Endothelial cell of umbilical vein (primary cell): Measurements from ENCODE around the gene KIF17. TPM values are rescaled to one million over a fixed set of nuclear protein-coding genes. Genes with fewer than 3 reads are reported as not detected.
A peak's percentile ranks its signal among the peaks of the same experiment; 100 is the strongest.

Experiments
- BruUV-seq: library from RNA; stranded (reverse); fragments of 400-500 nt; replicated peaks from 2 replicates; lab custom pipeline; 2021; lab: Mats Ljungman, UMichigan
- CTCF ChIA-PET: fragments of 300-600, 350-600 bp; sonication (Branson Sonifier 250); formaldehyde crosslinking; loops from one replicate; lab custom pipeline; 2021; ENCODE audit warnings: antibody characterized with exemption, inconsistent platforms; lab: Charles Lee
- POLR2A ChIA-PET: fragments of 300-600, 350-600 bp; sonication (Branson Sonifier 250); formaldehyde crosslinking; loops from one replicate; lab custom pipeline; 2021; ENCODE audit warnings: antibody characterized with exemption, inconsistent platforms; lab: Charles Lee
- DNase-seq: peaks from one replicate; pipeline ENCODE4 v3.0.0-alpha.2; 2011; ENCODE audit warnings: low read depth, low spot score
- FAIRE-seq: peaks from 2 replicates; lab custom pipeline; 2011; peaks lifted over from hg19 to GRCh38; lab: Jason Lieb, UNC
- H2AFZ ChIP-seq: 2 replicates; pipeline ENCODE4 v1.6.0; 2012; ENCODE audit warnings: low read depth, low read length, control low read depth, inconsistent platforms
- H3K27ac ChIP-seq: 2 replicates; pipeline ENCODE4 v1.5.1; 2011; ENCODE audit warnings: low read depth, mild to moderate bottlenecking, control low read depth, low read length, moderate library complexity; ENCODE audit not compliant: insufficient read depth
- H3K27me3 ChIP-seq, 2 experiments: 2 replicates each; pipeline versions ENCODE4 v1.6.0 to v1.6.1; 2011; ENCODE audit warnings: low read length in 2 of 2, mixed read lengths in 1 of 2; ENCODE audit not compliant: control insufficient read depth in 2 of 2, insufficient read depth in 2 of 2
- H3K36me3 ChIP-seq, 2 experiments: 2 replicates in 1 of 2; 3 replicates in 1 of 2; pipeline ENCODE4 v1.5.1; 2011; ENCODE audit warnings: low read length in 2 of 2, mild to moderate bottlenecking in 1 of 2, moderate library complexity in 1 of 2; ENCODE audit not compliant: control insufficient read depth in 2 of 2, insufficient read depth in 2 of 2; ENCODE audit errors: extremely low read depth in 1 of 2
- H3K4me1 ChIP-seq: 3 replicates; pipeline ENCODE4 v1.5.1; 2011; ENCODE audit warnings: mild to moderate bottlenecking, low read length; ENCODE audit not compliant: control insufficient read depth, insufficient read depth; ENCODE audit errors: extremely low read depth
- H3K4me2 ChIP-seq: 2 replicates; pipeline ENCODE4 v1.6.1; 2011; ENCODE audit warnings: low read length, control low read depth, mixed read lengths; ENCODE audit not compliant: insufficient read depth
- H3K4me3 ChIP-seq, 3 experiments: fragments of 200-600 bp in 1 of 3; sonication (generic), shearing (Covaris generic) in 1 of 3; replicated peaks in 1 of 3; 2 replicates each; pipeline ENCODE4 v1.5.1; 2011 to 2016; ENCODE audit warnings: control low read depth in 3 of 3, low read length in 3 of 3, mild to moderate bottlenecking in 2 of 3, inconsistent platforms in 1 of 3, low read depth in 1 of 3, moderate library complexity in 1 of 3; ENCODE audit not compliant: insufficient read depth in 1 of 3
- H3K79me2 ChIP-seq: 2 replicates; pipeline ENCODE4 v1.6.0; 2012; ENCODE audit warnings: low read length, inconsistent platforms; ENCODE audit not compliant: control insufficient read depth, insufficient read depth
- H3K9ac ChIP-seq: replicated peaks from 2 replicates; pipeline ENCODE3; 2011; ENCODE audit warnings: low read length, control low read depth; ENCODE audit not compliant: insufficient read depth; ENCODE audit errors: extremely low read depth
- H3K9me1 ChIP-seq: replicated peaks from 3 replicates; pipeline ENCODE4 v1.6.0; 2011; ENCODE audit warnings: mild to moderate bottlenecking, low read length; ENCODE audit not compliant: control insufficient read depth, insufficient read depth; ENCODE audit errors: extremely low read depth
- H3K9me3 ChIP-seq: replicated peaks from 2 replicates; pipeline ENCODE4 v1.5.1; 2012; ENCODE audit warnings: low read length, inconsistent platforms; ENCODE audit not compliant: control insufficient read depth, insufficient read depth
- H4K20me1 ChIP-seq: replicated peaks from 2 replicates; pipeline ENCODE3; 2011; ENCODE audit warnings: mild to moderate bottlenecking, low read length; ENCODE audit not compliant: control insufficient read depth, insufficient read depth; ENCODE audit errors: extremely low read depth
- CTCF ChIP-seq, 2 donors: IDR thresholded peaks; 1 replicate in 1 of 2; 2 replicates in 1 of 2; pipeline ENCODE4 v1.5.1; 2011; ENCODE audit warnings: low read length in 2 of 2, mild to moderate bottlenecking in 2 of 2, moderate library complexity in 2 of 2, control low read depth in 1 of 2, inconsistent platforms in 1 of 2, low read depth in 1 of 2; ENCODE audit not compliant: insufficient read depth in 1 of 2; ENCODE audit errors: extremely low read depth in 1 of 2
- MAX ChIP-seq: IDR thresholded peaks from 2 replicates; pipeline ENCODE4 v1.6.1; 2011; ENCODE audit not compliant: insufficient read depth, insufficient read length
- MYC ChIP-seq: IDR thresholded peaks from one replicate; pipeline ENCODE4 v1.6.1; 2011; ENCODE audit warnings: mild to moderate bottlenecking, low read depth, low read length
- POLR2A ChIP-seq: IDR thresholded peaks from 2 replicates; pipeline ENCODE4 v1.6.1; 2012; ENCODE audit warnings: low read depth, mild to moderate bottlenecking, control low read depth, low read length
- POLR2AphosphoS5 ChIP-seq: IDR thresholded peaks from 2 replicates; pipeline ENCODE4 v1.6.1; 2012; ENCODE audit warnings: low read depth, mild to moderate bottlenecking, control low read depth, low read length, moderate library complexity; ENCODE audit not compliant: insufficient read depth
- dilution Hi-C: fragments of 300-500 bp; cut with MboI; formaldehyde crosslinking; loops from one replicate; pipeline ENCODE4 v1.15.0; 2019; ENCODE audit warnings: low sequenced_read_pairs; ENCODE audit not compliant: extremely low pct_ligation_motif_present
- intact Hi-C: fragments of 100-400 bp; cut with micrococcal nuclease; formaldehyde crosslinking; loops from one replicate; pipeline ENCODE4 v1.10.0; 2022
- polyA plus RNA-seq, 4 experiments: library from polyadenylated mRNA; depleted of rRNA in 3 of 4; stranded (reverse) in 3 of 4; unstranded in 1 of 4; fragments of >200 nt; gene quantifications; 2 replicates each; pipeline versions ENCODE4 v1.2.1 to v1.2.3, GENCODE V29; 2011 to 2012; ENCODE audit warnings: missing spikeins in 1 of 4
- total RNA-seq: library from RNA; stranded (reverse); gene quantifications from 2 replicates; pipeline ENCODE4 v1.2.3, GENCODE V29; 2021

KIF17 gene
- total and polyA plus RNA-seq, 2 donors (not counting 3 experiments of a cell fraction or from before 2014, with no cell fraction given): 1.1 to 1.5 TPM

GRCh38 chr1:20661207-20662109 is 56.3 kb downstream of the KIF17 start, which contains the start of gene DDOST:
DDOST (minus strand) TSS chr1:20661369; CDS start chr1:20661350, 19 bp downstream.
- BruUV-seq: TSS peak; percentile 90
- ChIA-PET POLR2A (interaction anchor here (0.7 to 1.0 kb wide), 2 partner anchors 12 to 15 kb away, joined by 3 read pairs; no protein-coding TSS in a partner anchor), CTCF (interaction anchor here (1.1 to 2.1 kb wide), 4 partner anchors 11 to 86 kb away, joined by 5 to 9 read pairs (median 6); no protein-coding TSS in a partner anchor)
- H3K4me2 ChIP-seq: peak within 1 kb of the TSS; percentile 97
- dilution Hi-C loops: no loop called here
- peak within 1 kb of the TSS; percentile 83 for H3K9ac ChIP-seq
- H3K36me3 ChIP-seq: peaks cover 2 to 12% of the 10 kb centered on the region in 2 experiments
- H2AFZ ChIP-seq: peak within 1 kb of the TSS; percentile 94
- H3K4me3 ChIP-seq: peak within 1 kb of the TSS; percentile 64 to 93 (median 88)
- no peaks in the 10 kb centered on the region for H3K27me3 ChIP-seq
- H3K27ac ChIP-seq: peak within 1 kb of the TSS; percentile 64
- H4K20me1 ChIP-seq: no peaks in the 10 kb centered on the region
- H3K9me1 ChIP-seq: no peaks in the 10 kb centered on the region
- DNase-seq (peak; percentile 98), FAIRE-seq (peak; percentile 97)
- peak; percentile 42 to 64 for TF ChIP-seq CTCF (IDR thresholded peaks at IDR 0.05; ENCODE audit: extremely low read depth in 1 of 2, insufficient read depth in 1 of 2, low read depth in 1 of 2, low read length in 2 of 2)
- TF ChIP-seq MYC: peak; percentile 8
- peak; percentile 92 for TF ChIP-seq POLR2A
- TF ChIP-seq MAX: no peak
- TF ChIP-seq POLR2AphosphoS5: peak; percentile 81
- H3K79me2 ChIP-seq: peaks cover 40% of the 10 kb centered on the region
- intact Hi-C loops: no loop called here
- H3K4me1 ChIP-seq: peaks cover 22% of the 10 kb centered on the region
- H3K9me3 ChIP-seq: no peaks in the 10 kb centered on the region
